ENCODE data around the gene C2orf49.

DNA sequence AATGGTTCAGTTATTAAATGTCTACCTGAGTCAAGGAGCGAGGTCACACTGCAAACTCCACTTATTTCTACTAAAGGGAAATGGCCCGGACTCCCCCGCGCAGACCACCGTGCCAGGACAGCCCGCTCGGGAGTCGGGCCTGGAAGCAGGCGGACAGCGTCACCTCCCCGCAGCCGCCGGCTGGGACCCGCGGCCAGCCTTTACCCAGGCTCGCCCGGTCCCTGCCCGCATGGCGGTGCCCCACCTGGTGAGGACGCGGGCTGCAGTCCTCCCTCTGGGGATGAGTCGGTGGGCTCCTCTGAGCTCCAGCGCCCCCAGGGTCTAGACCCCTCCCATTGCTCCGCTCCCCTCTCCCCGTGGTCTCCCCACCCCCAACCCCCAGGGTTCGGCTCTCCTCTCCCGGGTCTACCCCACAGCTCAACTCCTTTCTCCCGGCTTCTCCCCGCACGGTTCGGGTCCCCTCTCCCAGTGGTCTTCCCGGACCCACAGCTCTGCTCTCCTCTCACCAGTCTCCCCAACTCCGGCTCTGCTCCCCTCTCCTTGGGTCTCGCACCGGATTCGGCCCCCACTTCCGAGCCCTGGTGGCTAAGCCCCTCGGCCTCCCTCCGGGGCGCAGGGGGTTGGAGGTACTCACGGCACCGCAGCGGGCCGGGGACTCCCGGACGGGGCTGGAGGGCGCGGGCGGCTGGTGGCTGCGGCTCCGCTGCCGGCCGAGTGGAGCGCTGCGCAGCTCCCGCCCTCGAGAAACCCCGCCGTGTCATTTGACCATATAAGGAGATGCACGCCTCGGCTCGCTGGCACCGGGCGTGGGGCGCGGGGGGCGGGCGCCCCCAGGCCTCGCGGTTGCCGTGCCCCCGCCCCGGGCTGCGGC, 61.2 kb downstream of the C2orf49 start, which contains the start of gene FHL2:
- TF ChIP-seq CTCF (IDR thresholded peaks at IDR 0.05): peak; percentile 78
- peak; percentile 91 for TF ChIP-seq POLR2AphosphoS5 (IDR thresholded peaks at IDR 0.05; ENCODE audit: low read depth, low read length)
- 0 out of 2 replicates have a peak, but pooled peaks have one; percentile 22 for TF ChIP-seq SIN3A (IDR thresholded peaks at IDR 0.05; ENCODE audit: borderline replicate concordance, insufficient read depth, low read depth, low read length)
- TF ChIP-seq, protein P1, sequence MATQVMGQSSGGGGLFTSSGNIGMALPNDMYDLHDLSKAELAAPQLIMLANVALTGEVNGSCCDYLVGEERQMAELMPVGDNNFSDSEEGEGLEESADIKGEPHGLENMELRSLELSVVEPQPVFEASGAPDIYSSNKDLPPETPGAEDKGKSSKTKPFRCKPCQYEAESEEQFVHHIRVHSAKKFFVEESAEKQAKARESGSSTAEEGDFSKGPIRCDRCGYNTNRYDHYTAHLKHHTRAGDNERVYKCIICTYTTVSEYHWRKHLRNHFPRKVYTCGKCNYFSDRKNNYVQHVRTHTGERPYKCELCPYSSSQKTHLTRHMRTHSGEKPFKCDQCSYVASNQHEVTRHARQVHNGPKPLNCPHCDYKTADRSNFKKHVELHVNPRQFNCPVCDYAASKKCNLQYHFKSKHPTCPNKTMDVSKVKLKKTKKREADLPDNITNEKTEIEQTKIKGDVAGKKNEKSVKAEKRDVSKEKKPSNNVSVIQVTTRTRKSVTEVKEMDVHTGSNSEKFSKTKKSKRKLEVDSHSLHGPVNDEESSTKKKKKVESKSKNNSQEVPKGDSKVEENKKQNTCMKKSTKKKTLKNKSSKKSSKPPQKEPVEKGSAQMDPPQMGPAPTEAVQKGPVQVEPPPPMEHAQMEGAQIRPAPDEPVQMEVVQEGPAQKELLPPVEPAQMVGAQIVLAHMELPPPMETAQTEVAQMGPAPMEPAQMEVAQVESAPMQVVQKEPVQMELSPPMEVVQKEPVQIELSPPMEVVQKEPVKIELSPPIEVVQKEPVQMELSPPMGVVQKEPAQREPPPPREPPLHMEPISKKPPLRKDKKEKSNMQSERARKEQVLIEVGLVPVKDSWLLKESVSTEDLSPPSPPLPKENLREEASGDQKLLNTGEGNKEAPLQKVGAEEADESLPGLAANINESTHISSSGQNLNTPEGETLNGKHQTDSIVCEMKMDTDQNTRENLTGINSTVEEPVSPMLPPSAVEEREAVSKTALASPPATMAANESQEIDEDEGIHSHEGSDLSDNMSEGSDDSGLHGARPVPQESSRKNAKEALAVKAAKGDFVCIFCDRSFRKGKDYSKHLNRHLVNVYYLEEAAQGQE (IDR thresholded peaks at IDR 0.05; ENCODE audit: insufficient read depth in 1 of 2, low read depth in 2 of 2, low read length in 1 of 2): 0 out of 4 replicates have a peak, but pooled peaks of 1 of the 2 experiments have one; percentile 34

All from Panc1 (cell line).